ENCODE measurements around the gene HID1. TPM values are rescaled to one million over a fixed set of nuclear protein-coding genes. Genes with fewer than 3 reads are reported as not detected.
"Not testable (repeated sequence)": the region's sequence is repeated elsewhere in the genome, so short reads cannot be mapped to it uniquely, and the experiment has no call there.

Gene HID1
- total RNA-seq, 1 donor from 2014 or later: 3.7 TPM

DNA sequence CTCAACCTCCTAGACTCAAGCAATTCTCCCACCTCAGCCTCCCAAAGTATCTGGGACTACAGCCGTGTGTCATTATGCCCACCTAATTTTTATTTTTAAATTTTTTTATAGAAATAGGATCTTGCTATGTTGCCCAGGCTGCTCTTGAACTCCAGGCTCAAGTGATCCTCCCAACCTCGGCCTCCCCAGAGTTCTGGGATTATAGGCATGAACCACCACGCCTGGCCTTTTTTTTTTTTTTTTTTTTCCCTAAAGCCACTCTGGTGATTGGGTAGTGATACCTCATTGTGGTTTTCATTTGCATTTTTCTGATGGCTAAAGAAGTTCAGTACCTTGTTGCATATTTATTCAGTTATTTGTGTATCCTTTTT lies 13.6 kb upstream of the HID1 start:
- H3K4me1 ChIP-seq (ENCODE audit: control insufficient read depth in 3 of 3, insufficient read depth in 3 of 3, low read length in 3 of 3): peaks cover 33 to 48% (median 37%) of the 10 kb centered on the region in 3 donors
- no peak overlapping the region for H3K9ac ChIP-seq (ENCODE audit: low read depth in 1 of 3, low read length in 3 of 3)
- no peak overlapping the region for H3K27ac ChIP-seq (ENCODE audit: low read depth, low read length)
- H3K9me3 ChIP-seq (ENCODE audit: control insufficient read depth in 3 of 3, low read length in 3 of 3): no peaks in the 10 kb centered on the region
- peaks cover 0 to 22% (median 22%) of the 10 kb centered on the region in 3 donors for H3K27me3 ChIP-seq (ENCODE audit: control insufficient read depth in 3 of 3, insufficient read depth in 3 of 3, low read length in 3 of 3)
- no peaks in the 10 kb centered on the region for H3K36me3 ChIP-seq (ENCODE audit: control insufficient read depth in 3 of 3, insufficient read depth in 3 of 3, low read length in 3 of 3)
- H3K4me3 ChIP-seq (ENCODE audit: low read length in 3 of 3): no peak overlapping the region

DNA sequence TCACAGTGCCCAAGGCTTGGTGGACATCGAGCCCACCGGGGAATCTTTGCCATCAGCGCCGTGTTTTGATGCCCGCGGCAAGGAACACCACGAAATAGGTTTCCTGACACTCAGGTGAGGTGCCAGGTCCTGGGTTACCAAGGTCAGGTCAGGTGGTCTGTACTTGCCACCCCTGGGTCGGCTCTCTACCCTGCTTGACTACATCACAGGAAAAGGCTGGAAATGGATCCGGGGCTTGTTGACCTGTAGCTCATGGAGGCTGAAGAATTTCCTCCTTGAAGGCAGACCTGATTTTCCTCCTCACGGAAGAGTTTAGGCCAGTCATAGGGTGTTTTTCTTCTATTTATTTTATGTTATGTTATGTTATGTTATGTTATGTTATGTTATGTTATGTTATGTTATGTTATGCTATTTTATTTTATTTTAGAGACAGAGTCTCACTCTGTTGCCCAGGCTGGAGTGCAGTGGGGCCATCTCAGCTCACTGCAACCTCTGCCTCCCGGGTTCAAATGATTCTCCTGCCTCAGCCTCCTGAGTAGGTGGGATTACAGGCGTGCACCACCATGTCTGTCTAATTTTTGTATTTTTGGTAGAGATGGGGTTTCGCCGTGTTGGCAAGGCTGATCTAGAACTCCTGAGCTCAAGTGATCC lies 10.2 kb upstream of the HID1 start:
- Histone ChIP-seq H3K4me3 (ENCODE audit: low read length in 3 of 3) (peak overlapping the region; percentile 65 to 81 (median 81)), H3K9ac (ENCODE audit: low read depth in 1 of 3, low read length in 3 of 3) (peak overlapping the region; percentile 64 to 79 (median 74)), H3K27ac (ENCODE audit: low read depth, low read length) (peak overlapping the region; percentile 66), H3K27me3 (ENCODE audit: control insufficient read depth in 3 of 3, insufficient read depth in 3 of 3, low read length in 3 of 3) (peaks cover 0 to 28% (median 24%) of the 10 kb centered on the region in 3 donors), H3K4me1 (ENCODE audit: control insufficient read depth in 3 of 3, insufficient read depth in 3 of 3, low read length in 3 of 3) (peaks cover 18 to 22% (median 18%) of the 10 kb centered on the region in 3 donors)
- H3K9me3 ChIP-seq (ENCODE audit: control insufficient read depth in 3 of 3, low read length in 3 of 3); H3K36me3 ChIP-seq (ENCODE audit: control insufficient read depth in 3 of 3, insufficient read depth in 3 of 3, low read length in 3 of 3): not testable (repeated sequence)

DNA sequence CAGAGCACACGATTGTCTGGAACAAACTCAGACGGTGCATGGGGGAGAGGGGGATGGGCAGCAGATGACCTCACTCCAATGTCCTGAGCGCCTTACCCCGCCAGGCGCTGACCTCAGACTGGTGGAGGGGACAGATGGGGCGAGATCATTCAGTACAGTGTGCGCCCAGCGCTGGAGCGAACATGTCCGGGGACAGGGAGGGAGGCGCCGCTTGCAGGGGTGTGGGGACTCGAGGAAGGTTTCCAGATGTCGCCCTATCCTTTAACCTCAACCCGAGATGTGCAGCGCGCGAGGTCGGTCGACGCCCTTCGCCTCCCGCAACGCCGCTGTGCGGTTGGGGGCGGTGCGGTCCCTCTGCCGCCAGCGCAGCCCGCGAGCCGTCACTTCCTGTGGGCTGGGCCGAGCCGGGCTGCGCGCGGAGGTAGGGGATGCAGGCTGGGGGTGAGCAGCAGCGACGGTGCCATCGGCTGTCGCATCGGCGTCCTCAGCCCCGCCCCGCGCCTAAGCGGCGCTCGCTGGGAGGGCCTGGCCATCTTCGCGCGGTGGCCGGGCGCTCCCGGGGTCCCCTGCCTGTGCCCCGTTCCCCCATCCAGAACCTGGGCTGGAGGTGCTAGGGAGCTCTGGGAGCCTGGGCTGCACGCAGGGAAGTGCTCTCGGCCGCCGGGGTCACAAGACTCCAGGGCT lies 9.6 kb upstream of the HID1 start:
- no peaks in the 10 kb centered on the region for H3K36me3 ChIP-seq (ENCODE audit: control insufficient read depth in 3 of 3, insufficient read depth in 3 of 3, low read length in 3 of 3)
- peaks cover 0 to 29% (median 24%) of the 10 kb centered on the region in 3 donors for H3K27me3 ChIP-seq (ENCODE audit: control insufficient read depth in 3 of 3, insufficient read depth in 3 of 3, low read length in 3 of 3)
- H3K4me1 ChIP-seq (ENCODE audit: control insufficient read depth in 3 of 3, insufficient read depth in 3 of 3, low read length in 3 of 3): peaks cover 16 to 20% (median 17%) of the 10 kb centered on the region in 3 donors
- no peaks in the 10 kb centered on the region for H3K9me3 ChIP-seq (ENCODE audit: control insufficient read depth in 3 of 3, low read length in 3 of 3)
- H3K27ac ChIP-seq (ENCODE audit: low read depth, low read length): peak overlapping the region; percentile 66
- H3K9ac ChIP-seq (ENCODE audit: low read depth in 1 of 3, low read length in 3 of 3): peak overlapping the region; percentile 64 to 79 (median 74)
- peak overlapping the region; percentile 65 to 81 (median 81) for H3K4me3 ChIP-seq (ENCODE audit: low read length in 3 of 3)

DNA sequence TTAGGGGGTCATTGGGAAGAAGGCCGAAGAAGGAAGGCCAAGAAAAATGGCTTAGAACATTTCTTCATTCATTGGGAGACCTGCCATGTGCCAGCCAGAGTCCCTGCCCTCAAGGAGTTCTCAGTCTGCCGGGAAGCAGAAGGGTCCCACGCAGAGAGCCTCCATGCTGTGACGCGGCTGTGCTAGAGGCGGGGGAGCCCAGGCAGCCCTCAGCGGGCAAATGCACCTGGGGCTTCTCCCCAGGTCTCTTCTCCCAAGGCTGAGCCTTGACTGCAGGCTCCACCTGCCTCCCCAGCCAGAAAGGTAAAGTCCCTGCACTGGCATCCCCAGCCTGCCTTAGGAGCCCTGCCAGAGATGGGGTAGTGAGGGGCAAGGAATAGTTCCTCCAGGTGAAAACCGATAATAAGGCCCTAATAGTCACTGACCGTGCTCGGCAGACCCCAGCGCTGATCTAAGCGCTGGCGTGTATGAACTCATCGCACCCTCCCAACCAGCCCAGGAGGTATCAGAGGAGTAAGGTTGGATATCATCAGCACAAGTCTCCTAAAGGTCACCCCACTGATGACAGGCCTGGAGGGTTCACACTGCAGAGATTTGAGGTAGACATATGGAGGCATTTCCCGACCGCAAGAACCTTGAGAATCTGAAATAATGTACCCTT lies 8.9 kb upstream of the HID1 start:
- H3K27me3 ChIP-seq (ENCODE audit: control insufficient read depth in 3 of 3, insufficient read depth in 3 of 3, low read length in 3 of 3): peaks cover 0 to 29% (median 22%) of the 10 kb centered on the region in 3 donors
- peak overlapping the region; percentile 64 to 79 (median 74) for H3K9ac ChIP-seq (ENCODE audit: low read depth in 1 of 3, low read length in 3 of 3)
- H3K4me3 ChIP-seq (ENCODE audit: low read length in 3 of 3): peak overlapping the region; percentile 65 to 81 (median 81)
- no peaks in the 10 kb centered on the region for H3K9me3 ChIP-seq (ENCODE audit: control insufficient read depth in 3 of 3, low read length in 3 of 3)
- peaks cover 15 to 16% (median 15%) of the 10 kb centered on the region in 3 donors for H3K4me1 ChIP-seq (ENCODE audit: control insufficient read depth in 3 of 3, insufficient read depth in 3 of 3, low read length in 3 of 3)
- peak overlapping the region; percentile 66 for H3K27ac ChIP-seq (ENCODE audit: low read depth, low read length)
- no peaks in the 10 kb centered on the region for H3K36me3 ChIP-seq (ENCODE audit: control insufficient read depth in 3 of 3, insufficient read depth in 3 of 3, low read length in 3 of 3)

DNA sequence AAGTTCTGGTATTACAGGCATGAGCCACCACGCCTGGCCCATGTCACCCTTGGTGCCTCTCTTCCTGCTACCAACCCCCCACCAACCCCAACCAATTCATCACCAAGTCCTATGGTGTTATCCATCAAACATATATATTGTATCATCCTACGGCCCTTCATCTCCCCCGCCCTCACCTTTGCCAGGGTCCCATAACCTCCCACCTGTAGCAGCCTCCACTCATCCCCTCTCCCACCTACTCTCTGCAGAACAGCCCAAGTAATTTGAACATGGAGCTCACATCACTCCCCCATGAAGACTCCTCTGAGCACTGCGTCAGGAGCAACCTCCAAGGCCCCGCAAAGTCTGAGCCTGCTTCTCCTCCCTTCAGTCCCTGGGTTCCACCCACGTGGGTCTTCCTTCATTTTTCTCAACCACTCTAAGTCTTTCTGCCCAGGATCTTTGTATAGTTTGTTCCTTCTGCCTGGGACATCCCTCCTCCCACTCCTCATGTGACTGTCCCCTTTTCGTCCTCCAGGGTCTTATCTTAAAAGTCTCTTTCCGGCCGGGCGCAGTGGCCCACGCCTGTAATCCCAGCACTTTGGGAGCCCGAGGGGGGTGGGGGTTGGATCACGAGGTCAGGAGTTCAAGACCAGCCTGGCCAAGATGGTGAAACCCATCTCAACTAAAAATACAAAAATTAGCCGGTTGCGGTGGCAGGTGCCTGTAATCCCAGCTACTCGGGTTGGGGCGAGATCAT lies 7.0 kb upstream of the HID1 start:
- H3K27me3 ChIP-seq (ENCODE audit: control insufficient read depth in 3 of 3, insufficient read depth in 3 of 3, low read length in 3 of 3): peaks cover under 1 to 28% (median 20%) of the 10 kb centered on the region in 3 donors
- H3K27ac ChIP-seq (ENCODE audit: low read depth, low read length): no peak overlapping the region
- H3K4me3 ChIP-seq (ENCODE audit: low read length in 3 of 3): no peak overlapping the region
- no peak overlapping the region for H3K9ac ChIP-seq (ENCODE audit: low read depth in 1 of 3, low read length in 3 of 3)
- H3K4me1 ChIP-seq (ENCODE audit: control insufficient read depth in 3 of 3, insufficient read depth in 3 of 3, low read length in 3 of 3): peaks cover 15 to 16% (median 15%) of the 10 kb centered on the region in 3 donors
- no peaks in the 10 kb centered on the region for H3K9me3 ChIP-seq (ENCODE audit: control insufficient read depth in 3 of 3, low read length in 3 of 3)
- H3K36me3 ChIP-seq (ENCODE audit: control insufficient read depth in 3 of 3, insufficient read depth in 3 of 3, low read length in 3 of 3): no peaks in the 10 kb centered on the region

- Histone ChIP-seq H3K9ac (ENCODE audit: low read depth in 1 of 3, low read length in 3 of 3) (no peak overlapping the region), H3K4me3 (ENCODE audit: low read length in 3 of 3) (no peak overlapping the region), H3K36me3 (ENCODE audit: control insufficient read depth in 3 of 3, insufficient read depth in 3 of 3, low read length in 3 of 3) (no peaks in the 10 kb centered on the region), H3K4me1 (ENCODE audit: control insufficient read depth in 3 of 3, insufficient read depth in 3 of 3, low read length in 3 of 3) (peaks cover 15 to 16% (median 15%) of the 10 kb centered on the region in 3 donors), H3K9me3 (ENCODE audit: control insufficient read depth in 3 of 3, low read length in 3 of 3) (no peaks in the 10 kb centered on the region), H3K27me3 (ENCODE audit: control insufficient read depth in 3 of 3, insufficient read depth in 3 of 3, low read length in 3 of 3) (peaks cover 7 to 37% (median 32%) of the 10 kb centered on the region in 3 donors), H3K27ac (ENCODE audit: low read depth, low read length) (no peak overlapping the region)
Observed at GRCh38 chr17:74978240-74978639, 5.7 kb upstream of the HID1 start.

- Histone ChIP-seq H3K9me3 (ENCODE audit: control insufficient read depth in 3 of 3, low read length in 3 of 3) (no peaks in the 10 kb centered on the region), H3K27ac (ENCODE audit: low read depth, low read length) (no peak overlapping the region), H3K36me3 (ENCODE audit: control insufficient read depth in 3 of 3, insufficient read depth in 3 of 3, low read length in 3 of 3) (no peaks in the 10 kb centered on the region), H3K4me3 (ENCODE audit: low read length in 3 of 3) (no peak overlapping the region), H3K9ac (ENCODE audit: low read depth in 1 of 3, low read length in 3 of 3) (no peak overlapping the region), H3K4me1 (ENCODE audit: control insufficient read depth in 3 of 3, insufficient read depth in 3 of 3, low read length in 3 of 3) (peaks cover 15 to 18% (median 17%) of the 10 kb centered on the region in 3 donors), H3K27me3 (ENCODE audit: control insufficient read depth in 3 of 3, insufficient read depth in 3 of 3, low read length in 3 of 3) (peaks cover 8 to 41% (median 36%) of the 10 kb centered on the region in 3 donors)
Observed at GRCh38 chr17:74977802-74978201, 5.2 kb upstream of the HID1 start.

DNA sequence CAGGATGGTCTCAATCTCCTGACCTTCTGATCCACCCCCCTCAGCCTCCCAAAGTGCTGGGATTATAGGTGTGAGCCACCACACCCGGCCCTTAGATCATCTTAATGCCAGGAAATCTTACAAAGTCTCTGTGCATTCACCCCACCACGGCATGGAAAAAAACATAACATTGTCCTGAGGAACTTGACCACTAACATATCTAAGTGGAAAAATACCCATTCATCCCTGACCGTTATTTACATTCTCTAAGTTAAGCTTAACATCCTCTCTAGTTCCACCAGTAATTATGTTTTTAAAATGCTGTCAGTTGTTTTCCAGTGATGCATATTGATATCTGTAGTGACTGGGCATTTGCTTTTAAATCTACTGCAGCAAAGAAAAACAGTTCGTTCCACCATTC lies 3.4 kb upstream of the HID1 start:
- Histone ChIP-seq H3K27me3 (ENCODE audit: control insufficient read depth in 3 of 3, insufficient read depth in 3 of 3, low read length in 3 of 3) (peaks cover 17 to 35% (median 29%) of the 10 kb centered on the region in 3 donors), H3K9me3 (ENCODE audit: control insufficient read depth in 3 of 3, low read length in 3 of 3) (no peaks in the 10 kb centered on the region), H3K4me3 (ENCODE audit: low read length in 3 of 3) (no peak overlapping the region), H3K9ac (ENCODE audit: low read depth in 1 of 3, low read length in 3 of 3) (no peak overlapping the region), H3K27ac (ENCODE audit: low read depth, low read length) (no peak overlapping the region), H3K4me1 (ENCODE audit: control insufficient read depth in 3 of 3, insufficient read depth in 3 of 3, low read length in 3 of 3) (peaks cover 2 to 9% (median 5%) of the 10 kb centered on the region in 3 donors), H3K36me3 (ENCODE audit: control insufficient read depth in 3 of 3, insufficient read depth in 3 of 3, low read length in 3 of 3) (no peaks in the 10 kb centered on the region)

GRCh38 chr17:74972973-74973328 lies 392 bp upstream of the HID1 start:
- Histone ChIP-seq H3K9me3 (ENCODE audit: control insufficient read depth in 3 of 3, low read length in 3 of 3) (no peaks in the 10 kb centered on the region), H3K27ac (ENCODE audit: low read depth, low read length) (no peak overlapping the region), H3K36me3 (ENCODE audit: control insufficient read depth in 3 of 3, insufficient read depth in 3 of 3, low read length in 3 of 3) (no peaks in the 10 kb centered on the region), H3K4me3 (ENCODE audit: low read length in 3 of 3) (peak overlapping the region in 2 of 3 donors; percentile 45 to 48), H3K27me3 (ENCODE audit: control insufficient read depth in 3 of 3, insufficient read depth in 3 of 3, low read length in 3 of 3) (peaks cover 21 to 41% (median 38%) of the 10 kb centered on the region in 3 donors), H3K9ac (ENCODE audit: low read depth in 1 of 3, low read length in 3 of 3) (no peak overlapping the region), H3K4me1 (ENCODE audit: control insufficient read depth in 3 of 3, insufficient read depth in 3 of 3, low read length in 3 of 3) (peaks cover 4 to 9% (median 7%) of the 10 kb centered on the region in 3 donors)

Measured in skeletal muscle tissue (tissue), 4 donors.